ENCODE results near the gene SMG7.
A peak's percentile ranks its signal among the peaks of the same experiment; 100 is the strongest.
"Not testable (repeated sequence)": the region's sequence is repeated elsewhere in the genome, so short reads cannot be mapped to it uniquely, and the experiment has no call there.

Gene SMG7

GRCh38 chr1:183472488-183473216 is at the start of gene SMG7:
Gene SMG7 (plus strand): TSS chr1:183472499. CDS start chr1:183472621, 122 bp downstream.
- DNase-seq (ENCODE audit: low spot score): peak; percentile 47

GRCh38 chr1:183423541-183423940 is 48.8 kb upstream of the SMG7 start:
- DNase-seq (ENCODE audit: low spot score): no peak

- no peak for DNase-seq (ENCODE audit: low spot score)
Observed at GRCh38 chr1:183424691-183425090, 47.6 kb upstream of the SMG7 start.

- not testable (repeated sequence) for DNase-seq (ENCODE audit: low spot score)
Observed at GRCh38 chr1:183427591-183427990, 44.7 kb upstream of the SMG7 start.

- DNase-seq (ENCODE audit: low spot score): no peak
Observed at GRCh38 chr1:183431840-183432547, 40.3 kb upstream of the SMG7 start.

GRCh38 chr1:183432548-183432875 is 39.8 kb upstream of the SMG7 start:
- DNase-seq (ENCODE audit: low spot score): peak; percentile 11

GRCh38 chr1:183433703-183434102 is 38.6 kb upstream of the SMG7 start:
- no peak for DNase-seq (ENCODE audit: low spot score)

GRCh38 chr1:183435497-183435896 is 36.8 kb upstream of the SMG7 start:
- DNase-seq (ENCODE audit: low spot score): no peak

- DNase-seq (ENCODE audit: low spot score): no peak
Observed at GRCh38 chr1:183438060-183438459, 34.2 kb upstream of the SMG7 start.

GRCh38 chr1:183443011-183443410 is 29.3 kb upstream of the SMG7 start:
- DNase-seq (ENCODE audit: low spot score): no peak

GRCh38 chr1:183443466-183443865 is 28.8 kb upstream of the SMG7 start:
- no peak for DNase-seq (ENCODE audit: low spot score)

GRCh38 chr1:183444243-183444642 is 28.1 kb upstream of the SMG7 start:
- DNase-seq (ENCODE audit: low spot score): peak; percentile 58

- no peak for DNase-seq (ENCODE audit: low spot score)
Observed at GRCh38 chr1:183449223-183449770, 23.0 kb upstream of the SMG7 start.

GRCh38 chr1:183450093-183450492 is 22.2 kb upstream of the SMG7 start:
- no peak for DNase-seq (ENCODE audit: low spot score)

- DNase-seq (ENCODE audit: low spot score): peak; percentile 10
Observed at GRCh38 chr1:183454377-183454776, 17.9 kb upstream of the SMG7 start.

GRCh38 chr1:183456826-183457225 is 15.5 kb upstream of the SMG7 start:
- DNase-seq (ENCODE audit: low spot score): no peak

- DNase-seq (ENCODE audit: low spot score): no peak
Observed at GRCh38 chr1:183457449-183457848, 14.8 kb upstream of the SMG7 start.

GRCh38 chr1:183460596-183460995 is 11.7 kb upstream of the SMG7 start:
- DNase-seq (ENCODE audit: low spot score): no peak

GRCh38 chr1:183461350-183461749 is 10.9 kb upstream of the SMG7 start:
- no peak for DNase-seq (ENCODE audit: low spot score)

- DNase-seq (ENCODE audit: low spot score): no peak
Observed at GRCh38 chr1:183463566-183463965, 8.7 kb upstream of the SMG7 start.

- DNase-seq (ENCODE audit: low spot score): no peak
Observed at GRCh38 chr1:183466781-183467180, 5.5 kb upstream of the SMG7 start.

GRCh38 chr1:183467687-183468086 is 4.6 kb upstream of the SMG7 start:
- DNase-seq (ENCODE audit: low spot score): no peak

GRCh38 chr1:183470147-183470960 is 1.9 kb upstream of the SMG7 start:
- peak; percentile 82 for DNase-seq (ENCODE audit: low spot score)
